Coronary artery (tissue), 2 donors: ENCODE data around the gene SPDYE3.
"Not testable (repeated sequence)": the region's sequence is repeated elsewhere in the genome, so short reads cannot be mapped to it uniquely, and the experiment has no call there.

Source experiments
- DNase-seq: peaks from one replicate; pipeline ENCODE4 v3.0.0-alpha.2; 2017; ENCODE audit warnings: low spot score
- H3K27ac ChIP-seq, 2 donors: fragments of 200-600 bp; sonication (generic); one replicate each; pipeline ENCODE4 v1.5.1; 2016 to 2019
- H3K4me3 ChIP-seq: fragments of 200-600 bp; sonication (generic); 2 replicates; pipeline ENCODE4 v1.5.1; 2016; ENCODE audit warnings: mild to moderate bottlenecking, moderate library complexity
- CTCF ChIP-seq: fragments of 200-600 bp; sonication (generic); IDR thresholded peaks from one replicate; pipeline ENCODE4 v1.5.1; 2019; ENCODE audit warnings: antibody characterized with exemption

SPDYE3 gene

GRCh38 chr7:100271716-100272537 lies 35.6 kb upstream of the SPDYE3 start:
- Histone ChIP-seq H3K27ac (peak overlapping the region in 1 of 2 donors; percentile 79), H3K4me3 (peak overlapping the region; percentile 91)
- TF ChIP-seq CTCF: peak; percentile 22
- DNase-seq: peak; percentile 97

- H3K27ac ChIP-seq: peak overlapping the region in 1 of 2 donors; percentile 79
- DNase-seq: not testable (repeated sequence)
- peak overlapping the region; percentile 91 for H3K4me3 ChIP-seq
Observed at GRCh38 chr7:100272538-100272902, 35.0 kb upstream of the SPDYE3 start.

DNA sequence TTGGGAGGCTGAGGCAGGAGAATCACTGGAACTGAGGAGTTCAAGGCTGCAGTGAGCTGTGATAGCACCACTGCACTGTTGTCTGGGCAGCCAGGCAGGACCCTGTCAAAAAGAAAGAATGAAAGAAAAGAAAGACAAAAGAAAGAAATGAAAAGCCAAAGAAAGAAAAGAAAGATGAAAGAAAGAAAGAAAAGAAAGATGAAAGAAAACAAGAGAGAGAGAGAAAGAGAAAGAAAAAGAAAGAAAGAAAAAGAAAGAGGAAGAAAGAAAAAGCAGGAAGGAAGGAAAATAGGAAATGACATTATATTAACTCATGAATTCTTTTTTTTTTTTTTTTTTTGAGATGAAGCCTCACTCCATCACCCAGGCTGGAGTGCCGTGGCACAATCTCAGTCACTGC lies 32.4 kb upstream of the SPDYE3 start:
- no peak for DNase-seq
- no peak overlapping the region for H3K4me3 ChIP-seq
- no peak overlapping the region for H3K27ac ChIP-seq
- no peak for TF ChIP-seq CTCF

DNA sequence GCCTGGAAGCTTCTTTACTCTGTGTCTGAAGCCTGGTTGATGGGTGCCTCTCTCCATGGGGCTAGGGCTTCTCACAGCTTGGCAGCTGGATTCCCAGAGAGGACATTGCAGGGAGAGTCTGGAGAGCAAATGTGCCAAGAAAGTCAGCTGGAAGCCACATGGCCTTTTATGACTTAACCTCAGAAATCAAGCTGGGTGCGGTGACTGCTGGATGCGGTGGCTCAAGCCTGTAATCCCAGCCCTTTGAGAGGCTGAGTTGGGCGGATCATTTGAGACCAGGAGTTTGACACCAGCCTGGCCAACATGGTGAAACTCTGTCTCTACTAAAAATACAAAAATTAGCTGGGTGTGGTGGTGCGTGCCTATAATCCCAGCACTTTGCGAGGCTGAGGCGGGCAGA lies 31.4 kb upstream of the SPDYE3 start:
- H3K27ac ChIP-seq, DNase-seq, H3K4me3 ChIP-seq: not testable (repeated sequence)

DNA sequence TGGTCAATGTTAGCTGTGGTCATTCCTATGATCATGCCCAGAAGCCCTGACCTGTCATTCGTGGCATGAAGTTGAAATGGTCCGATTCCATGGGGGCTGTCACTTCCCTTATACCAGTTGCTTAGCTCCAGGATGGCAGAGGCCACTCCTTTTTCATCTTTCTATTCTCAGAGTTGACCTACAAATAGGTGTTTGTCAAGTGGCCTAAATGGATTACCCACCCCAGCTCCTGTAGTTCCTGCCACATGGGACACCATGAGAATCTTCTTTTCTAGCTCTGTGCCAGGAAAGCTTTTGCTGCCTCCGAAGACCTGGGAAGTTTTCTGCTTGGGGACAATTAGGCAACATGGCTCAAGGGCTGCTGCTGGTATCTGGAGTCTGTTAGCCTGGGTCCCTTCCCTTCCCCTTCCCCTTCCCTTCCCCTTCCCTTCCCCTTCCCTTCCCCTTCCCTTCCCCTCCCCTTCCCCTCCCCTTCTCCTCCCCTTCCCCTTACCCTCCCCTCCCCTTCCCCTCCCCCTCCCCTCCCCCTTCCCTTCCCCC lies 25.4 kb upstream of the SPDYE3 start:
- H3K27ac ChIP-seq, H3K4me3 ChIP-seq, DNase-seq: not testable (repeated sequence)

GRCh38 chr7:100283147-100283546 lies 24.4 kb upstream of the SPDYE3 start:
- not testable (repeated sequence) for H3K27ac ChIP-seq, H3K4me3 ChIP-seq, DNase-seq

- not testable (repeated sequence) for H3K27ac ChIP-seq, DNase-seq, H3K4me3 ChIP-seq
Observed at GRCh38 chr7:100287191-100287969, 20.1 kb upstream of the SPDYE3 start.

GRCh38 chr7:100288258-100288657 lies 19.2 kb upstream of the SPDYE3 start:
- H3K4me3 ChIP-seq, H3K27ac ChIP-seq, DNase-seq: not testable (repeated sequence)

GRCh38 chr7:100292162-100292561 lies 15.3 kb upstream of the SPDYE3 start:
- DNase-seq: not testable (repeated sequence)

DNA sequence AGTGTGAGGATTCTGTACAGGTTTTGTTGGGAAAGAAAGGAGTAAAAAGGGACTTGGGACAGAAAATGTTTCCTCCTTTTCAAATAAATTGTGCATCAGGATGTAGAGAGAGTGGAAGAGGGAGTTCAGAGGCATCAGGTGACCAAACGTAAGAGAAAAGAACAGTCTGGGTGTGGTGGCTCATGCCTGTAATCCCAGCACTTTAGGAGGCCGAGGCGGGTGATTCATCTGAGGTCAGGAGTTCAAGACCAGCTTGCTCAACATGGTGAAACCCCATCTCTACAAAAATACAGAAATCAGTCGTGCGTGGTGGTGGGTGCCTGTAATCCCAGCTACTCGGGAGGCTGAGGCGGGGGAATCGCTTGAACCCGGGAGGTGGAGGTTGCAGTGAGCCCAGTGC lies 12.2 kb upstream of the SPDYE3 start:
- H3K27ac ChIP-seq, DNase-seq, H3K4me3 ChIP-seq: not testable (repeated sequence)

More at GRCh38 chr7:100292162-100292561, 15.3 kb upstream of the SPDYE3 start:
- not testable (repeated sequence) for H3K4me3 ChIP-seq, H3K27ac ChIP-seq

DNA sequence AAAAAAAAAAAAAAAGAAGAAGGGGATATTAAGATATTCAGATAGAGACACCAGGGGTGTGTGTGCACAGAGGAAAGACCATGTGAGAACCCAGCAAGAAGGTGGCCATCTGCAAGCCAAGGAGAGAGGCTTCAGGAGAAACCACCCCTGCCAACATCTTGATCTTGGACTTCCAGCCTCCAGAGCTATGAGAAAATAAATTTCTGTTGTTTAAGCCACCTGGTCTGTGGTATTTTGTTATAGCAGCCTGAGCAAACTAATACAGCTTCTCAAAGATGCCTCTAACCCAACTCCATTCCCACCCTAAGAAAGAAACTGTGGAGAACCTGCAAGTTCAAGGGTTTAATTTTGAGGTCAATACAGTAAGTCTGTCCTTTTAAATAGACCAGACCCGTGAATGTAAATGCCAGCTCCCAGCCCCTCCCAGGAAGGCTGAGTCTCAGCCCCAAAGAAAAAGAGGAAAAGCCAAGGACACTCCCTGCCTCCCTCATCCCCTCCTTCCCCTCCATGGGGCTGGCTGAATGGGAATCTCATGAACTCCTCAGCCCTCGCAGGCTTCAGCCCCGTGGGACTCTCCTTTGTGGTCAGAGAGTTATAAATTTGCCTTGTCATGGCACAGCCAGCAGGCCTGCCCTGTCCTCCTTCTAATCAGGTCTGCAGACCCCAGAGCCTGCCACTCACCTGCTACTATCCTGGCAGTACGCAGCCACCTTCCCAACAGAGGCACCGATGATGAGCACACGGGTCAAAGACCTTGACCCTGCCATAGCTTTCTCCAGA lies 9.5 kb upstream of the SPDYE3 start:
- H3K4me3 ChIP-seq, H3K27ac ChIP-seq, DNase-seq: not testable (repeated sequence)

DNA sequence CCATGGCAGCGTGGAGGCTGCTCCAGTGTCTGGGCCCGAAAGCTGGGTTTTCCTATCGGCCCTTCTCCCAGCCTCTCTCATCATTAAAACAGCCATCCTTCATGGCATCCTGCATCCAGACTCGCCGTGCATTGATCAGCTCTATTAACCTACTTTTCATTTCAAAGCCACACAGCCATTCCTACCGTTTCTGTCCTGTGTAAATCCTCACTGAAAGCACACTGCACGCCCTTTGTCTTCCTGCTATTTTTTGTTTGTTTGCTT lies 8.9 kb upstream of the SPDYE3 start:
- DNase-seq, H3K27ac ChIP-seq: not testable (repeated sequence)

DNA sequence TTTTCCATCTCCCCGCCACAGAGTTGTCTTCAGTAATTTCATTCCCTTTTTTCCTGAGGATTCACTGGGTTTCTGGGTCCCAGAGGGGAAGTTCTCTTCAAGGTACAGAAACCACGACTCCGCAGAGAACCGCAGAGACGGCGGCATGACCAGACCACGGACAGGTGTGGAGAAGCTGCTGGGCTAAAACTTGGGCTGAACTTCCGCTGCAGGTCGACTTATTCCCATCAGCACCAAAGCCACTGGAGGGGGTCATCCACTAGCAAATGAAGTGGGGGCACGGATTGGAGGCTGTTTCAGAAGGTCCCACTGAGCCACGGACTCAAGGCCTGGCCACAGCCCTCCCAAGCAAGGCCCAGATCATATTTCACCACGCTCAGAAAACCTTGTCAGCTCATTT lies 3.0 kb upstream of the SPDYE3 start:
- H3K4me3 ChIP-seq, DNase-seq, H3K27ac ChIP-seq: not testable (repeated sequence)

More for the DNA sequence above, 8.9 kb upstream of the SPDYE3 start:
- H3K4me3 ChIP-seq: not testable (repeated sequence)

- H3K4me3 ChIP-seq, DNase-seq, H3K27ac ChIP-seq: not testable (repeated sequence)
Observed at GRCh38 chr7:100318329-100318728, 10.8 kb downstream of the SPDYE3 start.

GRCh38 chr7:100321648-100322047 lies 14.1 kb downstream of the SPDYE3 start:
- not testable (repeated sequence) for DNase-seq, H3K27ac ChIP-seq, H3K4me3 ChIP-seq

- not testable (repeated sequence) for DNase-seq, H3K27ac ChIP-seq, H3K4me3 ChIP-seq
Observed at GRCh38 chr7:100324194-100324593, 16.7 kb downstream of the SPDYE3 start.
